ENCODE results near the gene UNC93B1. TPM values are rescaled to one million over a fixed set of nuclear protein-coding genes. Genes with fewer than 3 reads are reported as not detected.
"Not testable (repeated sequence)": the region's sequence is repeated elsewhere in the genome, so short reads cannot be mapped to it uniquely, and the experiment has no call there.

Gene UNC93B1
- total RNA-seq, 1 donor from 2014 or later, result 9.9 TPM

DNA sequence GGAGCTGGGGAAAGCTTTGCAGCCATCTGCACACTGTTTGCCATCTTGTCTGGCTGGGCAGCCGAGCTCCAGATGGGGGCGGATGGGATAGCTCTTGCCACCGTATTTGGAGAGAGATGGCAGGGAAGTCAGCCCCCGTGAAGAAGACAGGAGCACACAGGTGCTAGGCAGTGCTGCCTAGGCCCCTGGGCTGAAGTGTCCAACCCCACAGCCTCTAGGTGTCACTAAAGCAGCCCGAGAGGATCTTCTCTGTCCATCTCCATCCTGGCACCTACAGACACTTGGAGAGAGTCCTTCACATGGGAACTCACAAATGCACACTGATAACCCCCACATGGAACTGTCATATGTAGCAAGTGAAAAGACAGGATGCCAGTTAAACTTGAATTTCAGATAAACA lies 60.5 kb downstream of the UNC93B1 start:
- DNase-seq (ENCODE audit: low spot score), result not testable (repeated sequence)

Other genes with a start within 250 kb of the UNC93B1 start
- 19.0 TPM for gene ALDH3B1, start 6.2 kb upstream of the UNC93B1 start, total RNA-seq (ENCODE audit: insufficient read depth, low replicate concordance)
- gene NDUFS8, start 26.6 kb upstream of the UNC93B1 start, total RNA-seq (ENCODE audit: insufficient read depth, low replicate concordance), result 52.7 TPM
- gene TCIRG1, start 34.9 kb upstream of the UNC93B1 start, total RNA-seq (ENCODE audit: insufficient read depth, low replicate concordance), result 63.8 TPM
- 6.7 TPM for gene CHKA, start 117.3 kb upstream of the UNC93B1 start, total RNA-seq (ENCODE audit: insufficient read depth, low replicate concordance)
- 54.2 TPM for gene KMT5B, start 209.2 kb upstream of the UNC93B1 start, total RNA-seq (ENCODE audit: insufficient read depth, low replicate concordance)